DMS114 treated with DMSO at 0.1 percent for 48 hours (cell line): ENCODE measurements around the gene TWIST1.

Experiments used
- DNase-seq: peaks from one replicate; lab custom pipeline; 2025; ENCODE audit not compliant: unreplicated experiment; lab: John Stamatoyannopoulos, UW

The TWIST1 gene

DNA sequence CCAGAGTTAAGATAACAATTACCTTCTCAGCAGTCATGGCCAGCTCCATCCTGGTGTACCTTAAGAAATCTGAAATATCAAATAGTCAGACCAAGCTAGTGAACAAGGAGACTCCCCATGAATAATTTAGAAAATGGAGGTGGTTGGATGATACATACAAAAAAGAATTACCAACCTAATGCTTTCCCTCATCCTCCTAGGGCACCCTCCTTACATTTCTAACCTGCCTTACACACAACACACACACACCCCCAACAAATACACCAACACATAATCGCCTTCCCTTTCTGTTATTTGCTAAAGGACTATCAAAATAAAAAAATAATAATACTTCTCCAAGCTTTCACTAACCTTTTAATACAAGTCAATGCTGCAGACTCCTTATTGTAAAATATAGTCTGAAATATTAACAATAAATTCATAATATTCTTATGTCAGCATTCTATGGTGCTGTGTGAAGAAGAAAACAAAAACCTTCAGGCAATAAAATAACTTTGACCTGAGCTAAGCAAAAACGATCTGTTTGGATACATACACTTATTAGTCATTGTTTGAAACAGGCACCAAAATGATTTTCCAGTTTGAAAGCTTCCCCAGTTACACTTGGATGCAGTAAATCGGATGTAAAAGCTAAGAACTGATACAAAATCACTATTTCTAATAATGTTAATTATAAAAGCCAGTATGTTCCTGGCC is 3.4 kb downstream of the TWIST1 start:
- no peak for DNase-seq

DNA sequence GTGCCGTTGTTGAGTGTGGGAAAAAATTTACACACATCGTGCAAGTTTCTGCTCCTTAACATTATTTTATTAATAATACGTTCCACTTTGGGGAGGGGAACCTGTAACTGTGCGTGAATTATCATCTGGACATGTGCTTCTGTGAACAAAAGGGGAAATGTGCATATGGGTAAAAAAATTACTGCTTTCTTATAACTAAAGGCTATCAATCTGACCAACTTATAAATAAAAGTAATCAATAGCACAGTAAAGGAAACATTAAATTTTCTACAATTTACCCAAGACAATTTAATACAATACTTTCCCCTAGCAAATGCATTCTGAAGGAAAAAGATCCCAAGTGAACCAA is 4.5 kb downstream of the TWIST1 start:
- DNase-seq: no peak

DNA sequence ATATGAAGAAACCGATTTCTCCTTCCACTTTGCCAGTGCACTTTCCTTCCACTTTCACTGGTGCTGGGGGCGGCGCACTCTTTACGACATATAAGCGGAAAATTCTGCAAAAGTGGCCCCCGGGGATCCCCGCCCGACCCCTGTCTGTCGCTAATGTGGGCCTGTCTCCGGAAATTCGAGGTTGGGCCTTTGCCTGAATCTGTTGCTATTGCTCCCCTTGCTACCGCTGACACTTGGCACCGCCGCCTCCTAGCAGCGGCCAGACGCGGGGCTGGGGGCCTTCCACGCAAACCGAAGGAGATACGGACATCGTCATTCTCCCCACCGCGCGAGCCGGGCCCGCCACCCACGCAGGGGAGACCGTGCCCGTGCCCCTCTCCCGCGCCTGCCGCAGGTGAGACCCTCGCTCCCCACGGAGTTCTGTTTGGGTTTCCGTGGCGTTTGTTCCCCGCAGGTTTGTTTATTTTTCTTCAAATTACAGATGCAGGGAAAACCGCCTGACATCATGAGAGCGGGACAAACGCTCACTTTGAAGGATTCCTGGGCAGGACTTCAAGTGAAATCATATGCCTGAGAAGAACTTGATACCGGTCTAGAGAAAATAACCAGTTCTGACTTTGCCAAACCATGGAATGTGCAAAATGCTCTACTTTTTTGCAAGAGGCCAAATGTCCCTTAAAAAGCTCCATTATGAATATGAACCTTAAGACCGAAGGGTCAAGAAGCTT is 5.0 kb downstream of the TWIST1 start:
- DNase-seq: no peak

DNA sequence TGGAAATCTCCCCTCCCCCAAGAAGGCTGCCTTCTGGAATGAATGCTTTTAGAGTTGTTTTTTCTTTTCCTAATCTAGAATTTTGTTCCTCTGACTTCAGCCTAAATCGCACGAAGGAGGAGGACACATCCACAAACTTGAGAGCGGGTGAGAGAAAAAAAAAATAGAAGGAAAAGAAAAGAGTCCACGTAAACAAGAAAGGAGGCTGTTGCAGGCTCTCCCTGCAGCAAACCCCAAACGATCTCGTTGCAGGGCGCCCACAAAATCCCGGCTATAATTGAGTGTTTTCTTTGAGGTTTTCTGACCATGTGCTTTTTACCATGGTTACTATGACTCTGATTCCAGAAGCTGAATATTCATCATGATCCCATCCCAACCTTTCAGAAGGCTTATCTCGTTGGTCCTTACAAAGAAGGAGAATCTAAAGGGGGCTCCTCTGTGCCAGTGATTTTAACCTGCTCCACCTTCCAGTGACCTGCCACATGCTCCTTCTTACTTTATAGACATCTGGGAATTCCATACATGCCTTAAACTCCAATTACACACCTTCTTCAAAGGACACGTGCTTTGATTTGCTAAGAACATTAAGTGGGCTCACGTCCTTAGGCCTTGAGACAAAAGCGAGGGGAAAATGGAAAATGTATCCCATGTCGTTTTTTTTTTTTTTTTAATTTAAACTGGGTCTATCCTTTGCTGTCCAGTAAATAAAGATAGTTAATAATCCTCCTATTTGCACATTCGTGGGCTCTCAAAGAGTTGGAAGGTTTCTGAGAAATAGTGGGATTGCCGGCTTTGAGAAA is 5.8 kb downstream of the TWIST1 start:
- DNase-seq: no peak

DNA sequence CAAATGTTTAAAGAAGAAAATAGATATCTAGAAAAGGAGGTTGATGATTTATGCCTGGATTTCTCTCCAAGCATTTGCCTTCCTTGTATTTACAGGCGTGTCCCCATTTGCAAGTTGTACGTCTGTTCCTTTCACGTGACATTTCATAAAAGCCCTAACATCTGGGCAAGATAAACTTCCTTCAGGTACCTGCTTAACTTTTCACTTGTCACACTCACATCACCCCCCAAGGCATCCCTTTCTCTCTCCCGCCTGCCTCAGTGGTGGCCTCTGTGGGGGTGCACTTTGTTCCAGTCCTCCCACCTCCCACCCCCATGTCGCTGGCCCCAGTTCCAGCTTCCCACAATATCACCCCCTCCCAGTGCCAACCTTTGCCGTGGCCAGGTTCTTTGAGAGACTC is 6.7 kb downstream of the TWIST1 start:
- peak; percentile 59 for DNase-seq

DNA sequence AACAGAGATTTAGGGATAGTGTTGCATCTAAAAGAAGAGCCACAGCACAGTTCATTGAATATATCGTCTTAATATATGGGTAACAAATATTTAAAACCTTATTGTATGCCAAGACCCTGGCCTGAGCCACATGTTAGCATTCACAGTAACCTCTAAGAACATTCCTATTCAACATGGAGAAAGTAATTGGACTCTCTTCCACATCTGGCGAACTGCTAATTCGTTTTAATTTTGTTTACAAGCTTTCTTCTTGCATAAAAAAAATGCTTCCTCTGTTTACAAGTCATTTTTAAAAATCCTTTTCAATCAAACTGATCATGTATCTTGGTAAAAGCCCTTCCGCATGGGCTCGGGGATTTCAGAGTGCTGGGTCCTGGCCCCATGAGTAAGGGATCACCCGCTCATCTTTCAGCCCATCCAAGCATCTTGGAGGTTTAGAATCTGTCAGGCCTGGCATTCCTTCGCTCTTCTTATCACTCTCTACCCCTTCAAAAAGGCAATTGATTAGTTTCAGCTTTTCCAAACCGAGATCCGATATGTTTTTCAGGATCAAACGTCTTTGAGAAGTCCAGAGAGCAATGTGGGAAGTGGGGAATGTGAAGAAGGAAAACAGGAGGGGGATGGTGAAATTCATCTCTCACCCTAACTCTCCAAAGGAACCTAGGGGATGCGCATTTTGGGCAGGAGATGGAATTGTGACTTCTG is 7.3 kb downstream of the TWIST1 start:
- no peak for DNase-seq

DNA sequence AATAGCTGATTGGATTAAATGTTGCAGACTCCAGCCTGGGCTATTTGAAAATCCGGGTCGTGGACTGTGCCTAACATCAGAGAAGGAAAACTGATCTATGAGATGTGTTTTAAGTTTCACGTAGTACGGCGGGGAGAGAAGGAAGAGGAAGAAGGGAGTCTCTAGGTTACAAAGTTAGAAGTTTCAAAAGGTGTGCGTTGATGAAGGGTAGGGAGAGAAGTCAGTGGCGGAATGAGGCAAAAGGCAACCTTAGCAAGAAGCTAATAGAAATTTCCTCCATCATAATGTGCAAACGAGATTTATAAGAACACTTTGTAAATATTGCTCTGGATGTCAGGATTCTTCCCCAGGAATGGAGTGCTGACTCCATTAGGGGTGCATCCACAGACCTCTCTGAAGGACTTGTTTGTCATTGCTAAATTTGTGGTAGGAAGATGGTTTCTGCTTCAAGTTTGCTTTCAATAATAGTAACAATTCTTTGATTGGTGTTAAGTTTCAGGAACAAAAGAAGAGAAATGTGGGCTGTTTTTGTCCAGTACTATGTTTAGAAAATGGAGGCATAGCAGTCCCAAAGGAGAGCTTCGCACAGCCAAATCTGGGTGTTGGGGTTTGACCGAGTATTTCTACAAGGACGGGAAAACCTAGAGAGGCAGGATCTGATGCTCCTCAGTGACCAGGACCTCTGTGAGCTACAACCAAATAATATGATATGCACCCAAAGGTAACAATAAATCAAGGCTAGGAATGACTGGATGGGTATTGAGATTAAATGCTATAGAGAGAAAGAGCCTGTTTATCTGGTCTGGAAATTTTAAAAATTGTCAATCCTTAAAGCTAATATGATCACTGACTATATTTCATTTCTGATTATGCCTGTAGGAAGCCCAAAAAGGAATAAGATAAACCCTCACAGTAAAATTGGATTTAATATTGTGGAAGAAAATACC is 8.2 kb downstream of the TWIST1 start:
- no peak for DNase-seq

DNA sequence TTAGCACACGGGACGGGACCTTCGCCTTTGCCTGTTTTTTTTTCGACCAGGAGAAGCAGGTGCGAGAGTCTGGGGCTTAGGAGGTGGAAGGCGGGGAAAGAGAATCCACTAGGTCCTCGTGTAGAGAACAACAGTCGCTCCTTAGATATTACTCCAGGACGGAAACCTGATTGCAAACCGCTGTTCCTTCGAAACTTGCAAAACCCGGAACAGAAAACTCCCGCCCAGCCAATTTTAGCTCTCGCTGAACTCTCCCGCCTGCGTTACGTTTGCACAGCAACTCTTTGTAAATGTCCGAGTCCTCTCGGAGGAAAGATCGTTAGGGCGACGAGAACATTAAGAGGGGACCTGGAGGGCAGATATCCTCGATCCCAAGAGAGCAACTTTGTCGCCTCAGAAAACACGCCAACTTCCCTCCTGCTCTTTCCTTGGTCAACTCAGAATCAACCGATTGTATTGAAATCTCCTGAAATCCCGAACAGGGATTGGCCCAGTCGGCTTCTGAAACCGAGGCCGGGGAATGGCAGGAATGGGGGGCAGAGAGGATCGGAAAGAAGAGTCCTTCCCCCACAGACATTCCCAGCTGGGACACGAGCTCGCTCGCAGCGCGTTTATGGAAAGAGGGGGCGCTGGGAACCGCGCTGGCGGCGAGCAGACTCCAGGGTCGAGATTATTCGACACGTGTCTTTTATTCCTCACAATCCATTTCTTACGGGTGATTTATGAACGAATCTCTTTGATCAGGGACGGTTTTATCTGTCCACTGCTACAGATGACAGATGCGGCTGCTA is 9.9 kb downstream of the TWIST1 start:
- peak; percentile 52 for DNase-seq

DNA sequence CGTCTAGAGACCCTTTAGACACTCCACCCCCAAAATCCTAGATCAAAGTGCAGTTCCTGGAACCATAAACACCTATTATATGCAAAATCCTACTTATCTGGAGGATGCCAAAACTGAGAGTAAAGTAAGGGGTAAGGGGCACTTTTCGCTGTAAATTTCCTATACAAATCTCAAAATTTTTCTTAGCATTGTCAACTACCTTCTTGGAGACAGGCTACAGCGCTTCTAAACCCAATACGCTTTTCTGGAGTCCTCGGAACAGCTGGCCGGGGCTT is 10.4 kb downstream of the TWIST1 start:
- peak; percentile 52 for DNase-seq

DNA sequence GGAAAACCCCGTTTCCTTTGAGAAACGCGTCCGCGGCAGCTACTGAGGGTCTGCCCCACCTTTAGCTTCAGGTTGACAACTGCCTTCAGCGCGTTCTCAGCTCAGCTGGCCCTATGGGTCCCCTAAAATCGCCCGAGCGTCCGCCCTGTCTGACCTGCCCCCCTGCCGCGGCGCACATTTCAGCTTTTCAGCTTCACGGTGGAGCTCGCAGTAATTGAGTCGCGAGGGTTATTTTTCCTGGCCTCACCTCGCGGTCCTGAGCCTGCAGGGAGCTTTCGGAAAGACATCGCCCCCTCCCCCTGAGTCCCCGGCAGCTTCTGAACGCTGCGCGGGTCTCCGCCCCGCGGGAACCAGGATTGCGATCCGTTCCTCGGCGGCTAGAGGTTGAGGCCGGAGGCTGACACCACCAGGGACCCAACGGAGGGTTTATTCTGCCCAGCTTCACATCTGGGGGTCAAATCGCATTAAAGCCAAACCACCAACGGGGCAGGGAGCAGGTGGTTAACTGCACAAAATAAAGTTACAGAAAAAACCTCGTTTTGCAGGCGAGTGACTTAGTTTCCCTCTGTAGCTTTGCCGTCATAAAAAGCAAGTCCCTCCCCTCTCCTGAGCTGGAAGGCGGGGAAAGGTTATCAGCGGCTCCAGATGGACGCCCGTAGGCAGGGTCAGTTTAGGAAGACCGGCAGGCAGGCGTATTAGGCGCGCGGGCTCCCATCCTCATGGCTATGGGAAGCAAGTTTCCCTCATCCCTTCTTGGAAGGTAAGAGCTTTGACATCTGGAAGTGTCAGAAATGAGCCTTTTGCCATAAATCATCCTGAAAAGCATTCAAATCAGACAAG is 11.0 kb downstream of the TWIST1 start:
- no peak for DNase-seq

DNA sequence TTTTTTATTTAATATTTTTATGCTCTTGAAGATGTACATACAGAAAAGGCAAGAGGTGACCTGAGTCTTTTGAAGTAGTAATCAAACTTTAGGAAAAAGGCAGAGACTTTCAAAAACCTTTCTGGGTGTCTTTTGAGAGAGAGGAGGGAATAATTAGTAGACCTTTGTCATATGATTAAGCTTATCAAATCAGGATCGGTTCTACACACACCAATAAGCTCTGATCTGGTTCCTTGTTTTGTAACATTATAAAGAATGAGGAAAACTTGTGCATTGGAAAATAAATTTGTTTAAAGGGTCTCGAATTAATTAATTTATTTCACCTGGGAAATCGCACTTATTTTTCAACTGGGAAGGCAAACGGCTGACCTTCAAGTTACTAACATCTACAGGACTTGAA is 11.9 kb downstream of the TWIST1 start:
- DNase-seq: no peak

DNA sequence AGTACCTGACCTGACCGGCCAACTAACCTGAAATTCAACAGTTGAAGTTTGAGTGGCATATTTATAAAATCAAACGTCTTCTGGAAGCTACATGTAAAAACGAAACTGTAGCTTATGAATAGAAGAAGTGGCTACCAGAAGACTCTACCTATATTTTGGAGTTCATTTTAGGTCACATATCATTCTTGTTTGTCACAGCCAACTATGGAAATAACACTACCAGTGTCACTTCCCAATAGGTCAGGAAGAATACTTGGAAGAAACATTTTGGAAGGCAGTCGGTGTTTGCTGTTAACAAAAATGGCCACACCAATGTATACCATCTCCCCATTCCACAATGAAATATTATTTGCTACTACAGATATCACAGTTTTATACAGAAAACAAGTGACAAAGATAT is 12.6 kb downstream of the TWIST1 start:
- no peak for DNase-seq

DNA sequence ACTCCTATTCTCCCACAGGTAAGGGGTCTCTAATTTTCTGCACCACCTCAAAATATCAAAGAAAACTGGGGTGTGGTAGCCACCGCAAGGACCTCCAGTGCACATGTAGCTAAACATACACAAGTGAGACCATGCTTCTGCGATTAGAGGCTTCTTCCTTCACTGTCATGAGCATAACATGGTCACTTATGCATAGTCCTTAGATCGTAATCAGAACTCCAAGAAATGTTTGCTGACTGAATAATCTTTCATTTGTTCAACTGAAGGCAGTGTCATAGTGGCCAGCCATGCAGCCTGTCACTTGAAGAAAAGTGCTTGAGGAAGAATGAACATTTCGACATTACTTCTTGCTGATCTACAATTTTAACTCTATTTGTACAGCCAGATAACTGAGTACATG is 14.6 kb downstream of the TWIST1 start:
- no peak for DNase-seq

DNA sequence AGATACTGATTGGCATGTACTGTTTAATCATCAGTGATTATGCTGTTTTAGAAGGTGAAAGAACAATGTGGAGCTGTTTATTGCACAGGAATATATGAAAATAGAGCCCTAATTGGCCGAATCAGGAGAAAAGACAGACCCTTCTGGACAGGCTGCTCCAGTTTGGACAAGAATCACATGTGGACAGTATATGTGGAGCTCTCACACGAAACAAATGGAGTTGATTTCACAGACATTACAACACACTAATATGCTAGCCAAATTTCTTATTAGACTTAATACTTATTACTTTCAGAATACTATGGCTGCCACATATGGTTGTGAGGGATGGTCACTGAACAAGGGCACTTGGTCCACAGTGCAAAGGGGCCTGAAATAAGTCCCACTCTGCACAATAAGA is 15.5 kb downstream of the TWIST1 start:
- no peak for DNase-seq

DNA sequence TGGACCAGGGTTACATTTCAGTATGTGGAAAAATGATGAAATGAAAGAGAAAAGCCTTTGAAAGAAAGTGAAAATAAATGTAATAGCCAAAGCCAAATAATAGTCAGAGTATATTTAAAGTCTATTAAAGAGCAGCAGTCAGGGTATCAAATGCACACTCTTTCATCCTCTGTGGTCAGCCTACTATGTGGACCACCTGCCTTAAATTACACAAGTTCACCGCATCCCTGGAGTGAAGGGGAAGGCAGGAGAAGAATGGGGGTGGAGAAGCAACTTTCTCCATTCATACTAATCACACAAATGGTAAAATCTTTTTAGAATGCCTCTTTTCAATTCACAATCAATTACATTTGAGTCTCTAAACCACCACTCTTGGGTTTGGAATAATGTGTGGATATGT is 16.0 kb downstream of the TWIST1 start:
- no peak for DNase-seq

DNA sequence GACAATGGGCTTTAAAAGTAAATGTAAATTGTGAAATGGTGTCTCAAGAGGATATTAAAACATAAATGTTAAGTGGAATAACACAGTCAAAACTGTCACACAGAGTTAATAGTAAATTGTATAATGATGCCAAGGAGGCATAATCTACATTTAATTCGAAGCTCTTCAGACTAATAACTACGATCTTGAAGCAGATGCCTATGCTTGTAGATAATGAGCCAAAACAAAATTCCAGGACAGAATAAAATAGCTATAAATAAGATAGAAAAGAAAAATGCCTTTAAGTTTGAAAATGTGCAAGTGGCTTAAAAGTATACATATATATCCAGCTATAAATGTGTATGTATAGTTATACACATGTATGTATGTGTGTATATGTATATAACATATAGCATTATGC is 17.5 kb downstream of the TWIST1 start:
- DNase-seq: no peak

DNA sequence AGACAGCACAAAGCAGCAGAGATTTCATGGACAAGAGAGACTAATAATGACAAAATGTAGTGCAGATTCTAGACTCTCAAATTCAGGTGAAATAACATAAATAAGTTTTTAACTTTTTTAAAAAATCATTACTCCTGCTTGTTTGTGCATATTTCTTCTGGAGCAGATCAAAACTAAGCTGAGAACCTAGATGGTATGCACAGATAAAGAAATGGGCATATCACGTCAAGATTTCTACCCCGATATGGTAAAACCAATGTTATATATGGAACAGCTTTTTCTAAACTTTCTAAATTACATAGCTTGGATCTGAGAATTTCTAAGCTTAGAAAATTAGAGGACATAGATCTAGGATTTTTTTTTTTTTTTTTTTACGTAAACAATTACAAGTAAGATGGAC is 18.2 kb downstream of the TWIST1 start:
- no peak for DNase-seq

DNA sequence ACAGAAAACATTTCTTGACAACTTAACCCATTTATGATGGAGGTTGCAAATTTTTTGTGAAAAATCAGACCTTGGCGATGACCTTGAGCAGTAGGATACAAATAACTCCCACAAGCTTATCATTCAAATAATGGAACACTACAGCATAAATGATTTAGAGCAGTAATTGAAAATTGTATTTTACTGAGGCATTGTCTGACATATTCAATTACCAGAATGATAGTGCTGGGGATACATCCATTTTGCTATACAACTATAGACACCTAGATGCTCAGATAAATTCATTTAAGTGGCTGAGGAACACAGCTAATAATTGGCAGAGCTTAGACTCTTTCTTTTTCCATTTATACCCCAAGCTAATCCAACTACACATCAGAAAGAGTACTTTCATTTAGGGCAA is 18.9 kb downstream of the TWIST1 start:
- no peak for DNase-seq
